Measurements from ENCODE around the gene CCDC7.
A peak's percentile ranks its signal among the peaks of the same experiment; 100 is the strongest.
"Not testable (repeated sequence)": the region's sequence is repeated elsewhere in the genome, so short reads cannot be mapped to it uniquely, and the experiment has no call there.

Gene CCDC7

GRCh38 chr10:32445740-32446535, at the start of gene CCDC7:
CCDC7 (plus strand) TSS chr10:32446140; CDS start chr10:32451643, 5,503 bp downstream.
- peak; percentile 82 to 84 for DNase-seq (ENCODE audit: low read depth in 2 of 2)

- DNase-seq (ENCODE audit: low read depth in 2 of 2): not testable (repeated sequence)
Measured at GRCh38 chr10:32397163-32397562, 48.8 kb upstream of the CCDC7 start.

GRCh38 chr10:32399720-32400119, 46.2 kb upstream of the CCDC7 start:
- DNase-seq (ENCODE audit: low read depth in 2 of 2): not testable (repeated sequence)

GRCh38 chr10:32400961-32401360, 45.0 kb upstream of the CCDC7 start:
- no peak for DNase-seq (ENCODE audit: low read depth in 2 of 2)

DNA sequence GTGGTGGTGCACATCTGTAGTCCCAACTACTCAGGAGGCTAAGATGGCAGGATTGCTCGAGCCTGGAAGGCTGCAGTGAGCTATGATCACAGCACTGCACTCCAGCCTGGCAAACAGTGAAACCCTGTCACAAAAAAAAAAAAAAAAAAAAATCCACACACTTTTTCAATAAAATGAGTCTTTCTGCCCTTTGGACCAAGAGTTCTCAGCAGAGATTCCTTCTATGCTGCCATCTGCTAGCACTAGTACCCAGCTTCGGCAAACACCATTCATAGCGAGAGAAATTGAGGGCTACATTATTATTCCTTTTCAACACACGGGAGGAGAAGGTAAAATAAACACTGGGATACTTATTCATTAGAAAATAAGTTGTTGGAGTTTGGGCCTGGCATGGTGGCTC, 43.4 kb upstream of the CCDC7 start:
- DNase-seq (ENCODE audit: low read depth in 2 of 2): no peak

DNA sequence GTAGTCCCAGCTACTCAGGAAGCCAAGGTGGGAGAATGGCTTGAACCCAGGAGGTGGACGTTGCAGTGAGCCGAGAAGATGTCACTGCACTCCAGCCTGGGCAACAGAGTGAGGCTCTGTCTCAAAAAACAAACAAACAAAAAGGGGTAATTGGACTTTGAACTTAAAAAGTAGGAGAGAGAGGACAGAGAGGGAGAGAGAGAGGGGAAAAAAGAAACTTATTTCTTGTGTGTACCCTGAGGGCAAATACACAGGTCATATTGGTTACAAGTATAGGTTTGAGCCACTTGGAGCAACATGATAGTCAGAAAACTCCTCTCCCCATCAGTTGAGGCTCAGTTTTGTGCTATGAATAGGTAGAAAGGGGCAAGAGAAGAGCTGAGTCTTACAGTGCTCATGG, 42.8 kb upstream of the CCDC7 start:
- DNase-seq (ENCODE audit: low read depth in 2 of 2): no peak

GRCh38 chr10:32408690-32409089, 37.2 kb upstream of the CCDC7 start:
- DNase-seq (ENCODE audit: low read depth in 2 of 2): no peak

- no peak for DNase-seq (ENCODE audit: low read depth in 2 of 2)
Measured at GRCh38 chr10:32409741-32410140, 36.2 kb upstream of the CCDC7 start.

DNA sequence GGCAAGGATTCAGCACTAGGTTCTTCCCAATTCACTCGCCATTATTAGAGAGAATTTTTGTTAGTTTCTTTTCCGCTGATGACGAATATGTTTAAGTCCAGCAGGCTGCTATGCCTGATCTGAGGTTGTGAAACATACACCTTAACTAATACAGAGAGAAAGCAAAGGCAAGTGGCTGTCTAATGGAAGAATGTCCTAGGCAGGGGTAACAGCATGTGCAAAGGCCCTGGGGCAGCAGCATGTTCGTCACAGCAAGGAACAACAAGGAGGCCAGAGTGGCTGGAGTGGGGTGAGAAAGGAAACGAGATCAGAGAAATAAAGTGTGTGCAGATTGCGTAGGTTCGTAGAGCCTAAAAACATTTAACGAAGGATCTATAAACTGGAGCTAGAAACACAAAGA, 35.4 kb upstream of the CCDC7 start:
- no peak for DNase-seq (ENCODE audit: low read depth in 2 of 2)

DNA sequence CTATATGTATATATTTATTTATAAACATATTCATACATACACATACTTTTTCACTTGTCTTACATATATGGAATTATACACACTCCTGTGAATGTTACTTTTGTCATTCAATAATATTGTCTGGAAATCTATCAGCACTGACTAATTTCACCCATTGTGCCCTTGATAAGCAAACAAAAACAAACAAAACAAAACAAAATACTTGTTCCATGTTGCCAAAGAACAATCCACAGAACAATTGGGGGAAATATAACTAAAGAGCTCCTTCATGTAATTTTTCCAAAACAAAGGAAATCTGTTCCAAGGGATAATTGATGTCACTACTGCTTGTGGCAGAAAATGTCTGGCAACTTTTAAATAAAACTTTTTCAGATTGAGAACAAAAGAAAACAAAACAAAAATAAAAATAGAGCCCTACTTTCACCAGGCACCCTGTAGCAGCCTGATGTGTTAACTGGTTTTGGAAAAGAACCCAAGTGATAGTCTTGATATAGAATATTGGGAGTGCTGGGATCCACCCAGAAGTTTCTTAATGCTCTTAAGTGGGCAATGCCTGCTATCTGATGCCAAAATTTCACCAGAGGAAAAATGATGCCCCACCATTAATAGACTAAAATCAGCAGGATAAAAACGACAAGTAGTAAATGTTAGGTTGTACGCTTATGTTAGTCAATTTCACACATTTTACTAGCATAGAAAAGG, 34.0 kb upstream of the CCDC7 start:
- DNase-seq (ENCODE audit: low read depth in 2 of 2): no peak

DNA sequence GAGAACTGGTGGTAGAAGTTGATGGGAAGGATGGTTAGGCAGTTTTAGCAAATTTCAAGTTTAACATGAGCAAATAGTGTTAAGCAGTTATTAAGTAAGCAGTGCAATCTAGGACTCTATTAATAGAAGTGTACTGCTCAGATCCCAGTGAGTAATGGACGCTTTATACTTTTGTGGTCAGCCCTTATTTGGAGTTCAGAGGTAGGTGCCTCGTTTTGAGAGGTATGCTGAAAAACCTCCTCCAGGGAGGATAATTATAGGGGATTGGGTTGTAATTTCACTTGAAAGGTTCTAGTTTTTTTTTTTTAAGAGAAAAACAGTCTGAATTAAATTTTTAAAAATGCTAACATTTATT, 33.5 kb upstream of the CCDC7 start:
- peak in 1 of 2 experiments; percentile 4 for DNase-seq (ENCODE audit: low read depth in 2 of 2)

DNA sequence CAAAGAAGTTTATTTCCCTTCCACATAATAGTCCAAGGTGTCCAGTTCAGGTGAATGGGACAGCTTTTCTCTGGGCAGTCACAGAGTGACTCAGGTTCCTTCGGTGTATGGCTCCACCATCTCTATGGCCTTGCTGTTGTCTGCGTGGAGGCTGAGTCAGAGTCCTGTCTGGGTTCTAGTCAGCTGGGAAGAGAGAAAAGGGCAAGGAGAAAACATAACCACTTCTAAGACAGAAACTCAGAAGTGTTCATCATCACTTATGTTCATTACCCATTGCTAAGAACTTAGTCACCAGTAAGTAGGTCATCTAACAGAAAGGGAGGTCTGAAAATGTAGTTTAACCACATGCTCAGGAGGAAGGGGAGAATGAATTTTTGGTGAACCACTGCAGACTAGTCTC, 32.4 kb upstream of the CCDC7 start:
- peak; percentile 80 to 82 for DNase-seq (ENCODE audit: low read depth in 2 of 2)

DNA sequence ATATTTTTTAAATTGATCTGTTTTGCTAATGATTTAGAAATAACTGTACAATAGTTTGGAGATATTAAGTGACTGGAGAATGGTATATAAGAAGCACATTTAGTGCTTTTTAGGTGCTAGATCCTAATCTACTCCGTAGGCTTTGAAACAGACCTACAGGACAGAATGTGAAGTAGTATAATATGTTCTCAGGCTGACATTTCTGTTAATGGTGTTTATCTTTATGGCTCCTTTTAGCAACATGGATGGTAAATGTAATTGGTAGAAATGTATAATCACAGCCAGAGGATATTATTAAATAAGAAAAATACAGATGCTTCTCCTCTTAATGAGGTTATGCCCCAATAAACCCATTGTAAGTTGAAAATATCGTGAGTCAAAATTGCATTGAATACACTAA, 30.6 kb upstream of the CCDC7 start:
- DNase-seq (ENCODE audit: low read depth in 2 of 2): no peak

GRCh38 chr10:32417911-32418547, 27.9 kb upstream of the CCDC7 start:
- DNase-seq (ENCODE audit: low read depth in 2 of 2): peak; percentile 95 to 96

DNA sequence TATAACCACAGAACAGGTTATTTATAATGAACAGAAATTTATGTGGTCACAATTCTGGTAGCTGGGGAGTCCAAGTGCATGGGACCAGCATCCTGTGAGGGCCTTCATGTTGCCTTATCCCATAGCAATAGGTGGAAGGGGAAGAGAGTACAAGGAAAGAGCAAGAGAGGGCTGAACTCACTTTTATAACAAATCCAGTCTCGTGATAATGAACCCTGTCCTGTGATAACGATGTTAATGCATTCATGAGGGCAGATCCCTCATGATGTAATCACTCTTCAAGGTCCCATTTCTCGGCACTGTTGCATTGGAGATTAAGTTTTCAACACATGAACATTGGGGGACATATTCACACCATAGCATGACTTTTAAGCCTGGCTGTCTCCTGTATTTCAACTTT, 27.4 kb upstream of the CCDC7 start:
- DNase-seq (ENCODE audit: low read depth in 2 of 2): no peak

GRCh38 chr10:32419615-32420014, 26.3 kb upstream of the CCDC7 start:
- DNase-seq (ENCODE audit: low read depth in 2 of 2): peak in 1 of 2 experiments; percentile 3

DNA sequence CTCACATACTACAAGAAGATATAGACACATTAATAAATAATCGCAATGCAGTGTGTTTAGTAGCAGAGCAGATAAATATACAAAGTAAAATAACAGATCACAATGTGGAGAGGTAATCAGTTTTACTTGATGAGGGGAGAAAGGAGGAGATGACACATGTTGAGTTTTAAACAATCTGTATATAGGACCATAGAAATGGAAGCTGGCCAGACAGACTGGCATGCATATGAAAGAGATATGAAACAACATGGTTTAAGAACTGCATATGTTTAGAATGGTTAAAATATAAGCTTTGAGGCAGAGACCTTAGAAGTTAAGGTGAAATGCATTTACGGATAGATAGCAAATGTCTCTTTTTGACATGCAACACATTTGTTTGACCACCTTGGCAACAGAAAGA, 19.8 kb upstream of the CCDC7 start:
- no peak for DNase-seq (ENCODE audit: low read depth in 2 of 2)

DNA sequence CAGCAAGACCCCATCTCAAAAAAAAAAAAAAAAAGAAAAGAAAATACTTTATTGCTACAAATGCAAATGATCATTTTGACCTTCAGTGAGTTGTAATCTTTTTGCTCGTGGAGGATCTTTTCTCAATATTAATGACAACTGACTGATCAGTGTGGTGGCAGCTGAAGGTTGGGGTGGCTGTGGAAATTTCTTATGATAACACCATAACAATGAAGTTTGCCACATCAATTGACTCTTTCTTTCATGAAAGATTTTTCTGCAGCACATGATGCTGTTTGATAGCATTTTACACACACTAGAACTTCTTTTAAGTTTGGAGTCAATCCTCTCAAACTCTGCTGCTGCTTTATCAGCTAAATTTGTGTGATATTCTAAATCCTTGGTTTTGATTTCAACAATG, 12.4 kb upstream of the CCDC7 start:
- no peak for DNase-seq (ENCODE audit: low read depth in 2 of 2)

DNA sequence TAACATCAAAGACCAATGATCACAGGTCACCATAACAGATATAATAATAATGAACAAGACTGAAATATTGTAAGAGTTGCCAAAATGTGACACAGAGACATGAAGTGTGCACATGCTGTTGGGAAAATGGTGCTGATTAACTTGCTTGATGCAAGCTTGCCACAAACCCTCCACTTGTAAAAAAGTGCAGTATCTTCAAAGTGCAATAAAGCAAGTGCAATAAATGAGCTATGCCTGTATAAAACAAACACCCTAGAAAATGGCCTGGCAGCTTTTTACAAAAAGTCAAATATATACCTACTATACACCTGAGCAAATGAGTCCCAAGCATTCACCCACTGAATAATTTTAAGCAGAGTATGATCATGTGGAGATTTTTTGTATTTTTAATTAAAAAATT, 9.7 kb upstream of the CCDC7 start:
- no peak for DNase-seq (ENCODE audit: low read depth in 2 of 2)

DNA sequence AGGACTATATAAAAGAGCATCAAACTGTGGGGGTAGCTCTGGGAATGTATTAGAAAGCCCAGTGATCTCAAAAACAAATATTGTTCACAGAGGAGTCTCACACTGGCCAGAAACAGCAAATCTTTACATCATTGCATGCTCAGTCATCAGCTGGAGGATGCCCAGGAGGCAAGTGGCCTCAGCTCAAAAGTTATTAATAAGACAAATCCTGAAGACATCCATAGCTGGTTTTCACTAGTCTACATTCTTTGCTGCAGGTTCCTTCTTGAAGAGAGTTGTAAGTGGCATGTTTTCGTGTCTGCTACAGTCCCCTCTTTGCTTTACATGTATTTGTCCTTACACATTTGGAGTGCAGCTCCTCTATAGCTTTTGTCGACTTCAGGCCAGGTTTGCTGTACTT, 8.6 kb upstream of the CCDC7 start:
- no peak for DNase-seq (ENCODE audit: low read depth in 2 of 2)

GRCh38 chr10:32445036-32445435, 904 bp upstream of the CCDC7 start:
- no peak for DNase-seq (ENCODE audit: low read depth in 2 of 2)

GRCh38 chr10:32446536-32447406, 831 bp downstream of the CCDC7 start:
- no peak for DNase-seq (ENCODE audit: low read depth in 2 of 2)

Data from fibroblast of skin of left quadriceps (primary cell).